GM19240 (cell line): ENCODE results near the gene SMURF1.
"Not testable (repeated sequence)": the region's sequence is repeated elsewhere in the genome, so short reads cannot be mapped to it uniquely, and the experiment has no call there.

Experiments
- DNase-seq: peaks from one replicate; pipeline ENCODE4 v3.0.0; 2011; ENCODE audit warnings: low spot score; ENCODE audit not compliant: insufficient read length

Gene SMURF1

DNA sequence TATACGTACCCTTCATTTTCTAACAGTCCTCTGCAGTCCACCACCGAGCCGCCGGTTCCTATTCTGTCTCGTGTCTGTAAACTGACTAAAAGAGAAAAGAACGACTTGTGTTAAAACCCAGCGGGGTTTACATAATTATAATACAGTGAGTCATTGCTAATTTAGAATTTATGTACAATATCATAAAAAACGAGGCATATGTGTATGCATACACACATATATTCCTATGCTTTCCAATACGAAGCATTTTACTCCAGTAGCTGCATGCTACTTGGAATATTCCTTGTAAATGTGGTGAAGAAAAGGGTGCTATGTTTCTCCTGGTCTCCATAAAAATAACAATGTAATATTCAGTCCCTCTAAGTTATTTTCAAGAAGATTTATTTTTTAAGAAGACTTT, 89.1 kb downstream of the SMURF1 start:
- DNase-seq, result no peak

DNA sequence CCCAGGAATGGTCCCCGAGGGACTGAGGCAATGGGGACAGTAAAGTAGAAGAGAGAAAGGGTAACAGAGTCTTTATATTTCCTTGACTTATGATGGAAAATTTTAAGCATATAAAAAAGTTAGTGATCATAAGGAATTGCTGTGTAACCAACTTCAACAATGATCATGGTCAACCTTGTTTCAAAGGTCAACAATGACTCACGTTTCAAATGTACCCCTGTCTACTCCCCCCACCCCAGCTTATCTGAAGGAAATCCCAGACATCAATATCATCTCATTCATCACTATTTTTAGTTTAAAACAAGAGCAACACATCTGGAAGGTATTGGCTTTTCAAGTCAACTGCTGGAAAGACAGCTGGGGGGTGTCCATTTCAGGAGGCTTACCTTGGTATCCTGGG, 92.9 kb downstream of the SMURF1 start:
- no peak for DNase-seq

DNA sequence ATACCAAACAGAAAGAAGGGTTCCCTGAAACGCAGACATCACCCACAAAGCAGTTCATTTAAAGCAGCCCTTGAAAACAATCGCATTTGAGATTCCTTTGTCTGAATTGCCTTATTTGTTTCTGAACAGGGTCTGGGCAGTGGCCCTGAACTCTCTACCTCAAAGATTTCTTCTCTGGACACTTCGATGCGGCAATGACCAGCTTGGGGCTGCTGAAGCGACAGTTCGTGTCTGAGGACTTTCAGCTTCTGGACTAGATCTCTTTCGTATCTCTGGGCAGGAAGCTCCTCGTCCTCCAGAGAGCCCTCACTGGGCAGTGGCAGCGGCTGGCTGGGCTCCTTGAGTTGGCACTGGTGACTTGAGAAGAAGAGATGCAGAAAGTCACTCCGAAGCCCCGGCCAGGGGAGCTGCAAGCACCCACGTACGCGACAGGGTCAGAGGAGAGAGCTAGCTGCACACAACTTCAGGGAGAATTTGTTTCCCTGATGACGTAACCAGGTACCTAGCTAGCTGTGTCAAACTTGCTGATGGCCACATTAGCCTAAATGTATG, 96.3 kb downstream of the SMURF1 start:
- no peak for DNase-seq

DNA sequence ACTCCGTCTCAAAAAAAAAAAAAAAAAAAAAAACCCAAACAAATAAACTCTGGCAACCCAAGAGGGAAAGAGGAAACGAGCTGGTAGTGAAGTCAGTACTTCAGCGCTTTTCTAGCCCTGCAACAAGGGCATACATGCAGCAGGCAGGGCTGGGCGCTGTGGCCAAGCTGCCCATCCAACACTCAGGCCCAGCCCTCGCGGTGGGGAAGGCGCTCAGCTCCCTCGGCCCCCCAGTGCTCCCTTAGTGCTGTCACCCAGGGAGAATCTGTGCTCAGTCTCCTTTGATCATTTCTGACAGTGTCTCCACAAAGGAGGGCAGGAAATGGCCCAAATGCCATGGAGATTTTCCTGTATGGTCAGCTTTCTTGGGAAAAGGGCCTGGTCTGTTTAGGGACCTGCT, 97.2 kb downstream of the SMURF1 start:
- DNase-seq, result no peak

DNA sequence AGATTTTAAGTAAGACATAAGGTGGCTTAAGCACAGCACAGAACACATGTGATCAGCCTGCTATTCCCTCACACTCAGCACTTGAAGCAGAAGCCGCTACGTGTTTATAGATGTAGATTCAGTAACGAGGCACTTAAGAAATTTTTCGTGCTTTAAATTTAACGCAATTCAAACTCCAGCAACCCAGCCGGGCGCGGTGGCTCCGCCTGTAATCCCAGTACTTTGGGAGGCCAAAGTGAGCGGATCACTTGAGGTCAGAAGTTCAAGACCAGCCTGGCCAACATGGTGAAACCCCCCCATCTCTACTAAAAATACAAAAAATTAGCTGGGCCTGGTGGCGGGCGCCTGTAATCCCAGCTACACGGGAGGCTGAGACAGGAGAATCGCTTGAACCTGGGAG, 97.6 kb downstream of the SMURF1 start:
- not testable (repeated sequence) for DNase-seq

DNA sequence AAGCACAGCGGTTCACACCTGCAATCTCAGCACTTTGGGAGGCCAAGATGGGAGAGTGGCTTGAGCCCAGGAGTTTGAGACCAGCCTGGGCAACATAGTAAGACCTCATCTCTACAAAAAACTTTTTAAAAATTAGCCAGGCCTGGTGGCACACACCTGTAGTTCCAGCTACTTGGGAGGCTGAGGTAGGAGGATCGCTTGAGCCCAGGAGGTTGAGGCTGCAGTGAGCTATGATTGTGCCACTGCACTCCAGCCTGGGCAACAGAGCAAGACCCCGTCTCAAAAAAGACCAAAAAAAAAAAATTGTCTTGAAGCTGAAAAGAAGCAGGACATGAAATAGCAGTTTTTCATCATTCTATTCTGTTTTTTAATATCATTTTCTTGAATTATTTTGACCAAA, 99.0 kb downstream of the SMURF1 start:
- DNase-seq, result not testable (repeated sequence)

DNA sequence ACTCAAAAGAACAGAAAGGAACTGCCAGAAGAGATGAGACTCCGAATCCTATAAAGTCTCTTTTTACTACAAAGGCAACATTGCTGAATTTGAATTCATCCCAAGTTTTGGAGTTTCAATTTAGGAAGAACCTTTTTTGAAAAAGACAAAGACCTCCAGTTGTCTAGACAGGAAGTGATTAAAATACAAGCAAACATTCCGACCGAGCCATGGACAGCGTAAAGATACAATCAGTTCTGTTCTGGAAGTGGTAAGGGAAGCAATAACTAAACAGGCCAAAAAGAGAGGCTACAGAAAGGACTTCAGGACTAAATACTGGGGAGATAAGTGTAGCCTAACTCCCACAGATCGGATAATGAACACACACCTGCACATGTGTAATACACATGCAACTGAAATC, 101.0 kb downstream of the SMURF1 start:
- no peak for DNase-seq

DNA sequence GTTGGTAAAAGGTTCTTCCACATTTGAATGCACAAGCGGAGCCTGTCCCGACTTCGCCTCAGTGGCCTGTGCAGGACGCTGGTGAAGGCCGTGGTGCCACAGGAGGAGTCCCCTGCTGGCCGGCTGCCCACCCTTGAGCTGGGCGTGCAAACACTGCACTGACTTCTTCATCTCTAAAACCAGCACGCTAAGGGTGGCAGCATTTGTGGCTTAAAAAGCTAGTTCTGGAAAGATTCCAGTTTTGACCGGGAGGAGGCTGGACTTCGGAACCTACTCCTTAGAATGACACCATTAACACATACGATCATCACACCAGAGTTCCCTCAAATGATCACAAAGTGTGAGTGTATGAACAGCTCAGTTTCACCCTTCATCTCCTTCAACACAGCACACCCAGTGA, 102.4 kb downstream of the SMURF1 start:
- no peak for DNase-seq

DNA sequence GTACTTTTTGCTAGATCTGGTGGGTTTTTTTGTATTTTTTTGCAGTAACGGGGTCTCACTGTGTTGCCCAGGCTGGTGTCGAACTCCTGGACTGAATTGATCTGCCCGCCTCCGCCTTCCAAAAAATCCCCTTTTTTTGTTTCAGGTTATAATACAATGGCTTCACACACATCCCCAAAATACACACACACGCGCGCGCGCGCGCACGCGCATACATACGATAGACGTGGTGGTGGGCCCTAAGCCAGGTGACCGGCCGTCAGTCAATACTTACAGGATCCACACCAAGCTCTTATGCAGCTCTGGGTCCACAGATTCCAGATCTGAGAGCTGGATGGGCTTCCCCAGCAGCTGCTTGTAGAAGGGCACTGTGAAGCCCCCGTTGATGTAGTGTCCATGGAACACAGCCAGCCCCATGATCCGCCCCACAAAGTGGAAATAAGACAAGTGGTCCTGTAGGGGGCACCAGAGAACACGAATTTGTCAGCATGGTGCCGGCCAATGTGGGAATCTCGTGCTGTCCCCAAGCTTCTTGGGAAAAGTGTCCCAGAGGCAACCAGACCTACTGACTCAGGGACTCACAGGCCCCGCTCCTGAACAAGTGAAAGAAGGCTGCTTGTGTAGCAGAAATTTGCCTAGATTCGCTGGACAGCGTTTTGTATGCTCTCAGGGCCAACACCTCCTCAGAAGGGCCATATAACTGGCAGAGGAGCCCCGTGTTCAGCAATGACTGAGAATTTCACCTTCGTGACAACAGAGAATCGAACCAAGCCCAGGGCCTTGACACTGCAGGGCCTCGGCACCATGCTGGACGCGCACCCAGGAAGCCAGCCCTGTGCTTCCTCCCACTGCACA, 103.6 kb downstream of the SMURF1 start:
- peak; percentile 41 for DNase-seq

DNA sequence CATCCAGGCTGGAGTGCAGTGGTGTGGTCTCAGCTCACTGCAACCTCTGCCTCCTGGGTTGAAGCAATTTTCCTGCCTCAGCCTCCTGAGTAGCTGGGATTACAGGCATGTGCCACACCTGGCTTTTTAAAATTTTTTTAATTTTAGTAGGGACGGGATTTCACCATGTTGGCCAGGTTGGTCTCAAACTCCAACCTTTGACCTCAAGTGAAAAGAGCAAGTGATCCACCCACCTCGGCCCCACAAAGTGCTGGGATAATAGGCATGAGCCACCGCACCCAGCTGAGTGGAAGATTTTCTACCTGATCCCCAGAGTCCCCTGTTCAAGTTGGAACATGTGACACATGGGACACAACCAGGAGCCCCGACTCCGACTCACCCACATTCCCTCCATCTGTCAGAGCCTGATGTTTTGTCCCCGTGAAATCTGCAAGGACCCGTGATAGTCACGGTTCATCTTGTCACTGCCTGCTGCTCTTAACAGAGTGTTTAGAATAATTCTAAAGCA, 104.5 kb downstream of the SMURF1 start:
- DNase-seq, result no peak

DNA sequence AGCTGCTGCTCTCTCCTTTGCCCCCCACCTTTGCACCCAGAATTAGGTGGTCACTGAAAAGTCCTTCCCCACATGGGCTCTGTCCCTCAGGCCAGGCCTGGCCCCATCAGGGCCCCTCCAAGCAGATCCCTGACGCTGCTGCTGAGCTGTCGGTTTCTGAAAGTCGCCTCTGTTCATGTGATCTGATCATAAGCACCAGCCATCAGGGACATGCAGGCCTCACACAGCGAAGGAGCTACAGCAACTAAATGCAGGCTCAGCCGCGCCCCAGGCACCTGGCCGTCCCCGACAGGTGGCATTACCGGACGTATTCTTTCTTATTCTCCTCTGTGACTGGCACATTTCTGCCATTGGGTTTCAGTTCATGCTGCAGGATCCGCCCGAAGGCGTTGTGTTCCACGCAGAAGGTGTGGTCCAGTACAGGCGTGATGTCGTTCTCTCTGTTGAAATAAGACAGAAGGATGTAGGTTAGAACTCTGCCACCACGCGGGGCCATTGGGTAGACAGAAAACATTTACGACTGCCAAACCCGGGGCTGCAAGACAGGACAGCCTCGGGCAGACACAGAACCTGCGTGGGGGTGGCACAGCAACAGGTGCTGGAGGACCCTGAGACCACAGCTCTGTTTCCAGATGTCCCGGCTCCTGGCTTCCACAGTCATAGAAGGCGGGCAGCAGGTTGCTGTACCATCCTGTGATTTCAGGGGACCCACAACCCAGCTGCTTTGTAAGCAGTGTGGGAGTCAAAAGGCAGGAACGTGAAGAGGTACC, 105.6 kb downstream of the SMURF1 start:
- DNase-seq, result no peak

DNA sequence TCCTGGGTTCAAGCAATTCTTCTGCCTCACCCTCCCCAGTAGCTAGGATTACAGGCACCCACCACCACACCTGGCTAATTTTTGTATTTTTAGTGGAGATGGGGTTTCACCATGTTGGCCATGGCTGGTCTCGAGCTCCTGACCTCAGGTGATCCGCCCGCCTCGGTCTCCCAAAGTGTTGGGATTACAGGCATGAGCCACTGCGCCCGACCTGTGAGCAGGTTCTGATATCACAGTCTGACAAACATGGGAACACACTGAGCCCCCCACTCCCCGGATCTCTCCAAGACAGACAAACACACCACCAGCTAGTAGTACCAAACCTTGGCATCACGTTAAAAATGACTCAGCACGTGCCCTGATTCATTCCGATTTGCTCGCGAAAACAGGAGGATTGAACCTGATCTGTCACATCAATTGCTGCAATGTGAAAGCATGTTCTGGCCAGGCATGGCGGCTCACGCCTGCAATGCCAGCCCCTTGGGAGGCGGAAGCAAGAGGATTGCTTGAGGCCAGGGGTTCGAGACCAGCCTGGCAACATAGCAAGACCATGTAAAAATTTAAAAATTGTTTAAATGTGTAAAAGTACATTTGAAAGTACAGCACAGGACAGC, 106.5 kb downstream of the SMURF1 start:
- DNase-seq, result no peak

DNA sequence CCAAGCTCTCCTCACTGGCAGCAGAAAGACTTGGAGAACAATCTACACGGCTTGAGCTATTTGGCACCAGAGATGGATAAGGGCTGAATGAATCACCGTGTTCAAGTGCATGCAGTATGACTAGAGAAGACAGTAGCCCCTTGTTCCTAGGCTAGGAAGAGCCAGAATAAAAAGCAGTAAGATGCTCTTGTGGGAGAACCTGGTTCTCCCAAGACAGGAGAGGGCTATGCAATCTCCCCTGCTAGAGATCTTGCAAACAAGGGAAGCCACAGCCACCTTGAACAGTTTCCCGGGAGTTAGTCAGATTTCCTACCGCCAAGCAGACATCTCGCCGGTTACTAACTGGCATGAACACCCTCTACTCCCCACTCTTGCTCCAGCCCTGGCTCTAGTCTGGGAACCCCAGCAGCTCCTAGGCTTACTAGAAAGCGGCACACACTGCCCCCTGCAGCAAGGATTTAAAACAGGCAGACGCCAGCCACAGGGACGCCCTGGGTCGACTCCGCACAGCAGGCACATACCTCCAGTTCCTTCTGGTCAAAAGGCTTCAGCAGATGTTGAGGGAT, 107.3 kb downstream of the SMURF1 start:
- DNase-seq, result no peak

DNA sequence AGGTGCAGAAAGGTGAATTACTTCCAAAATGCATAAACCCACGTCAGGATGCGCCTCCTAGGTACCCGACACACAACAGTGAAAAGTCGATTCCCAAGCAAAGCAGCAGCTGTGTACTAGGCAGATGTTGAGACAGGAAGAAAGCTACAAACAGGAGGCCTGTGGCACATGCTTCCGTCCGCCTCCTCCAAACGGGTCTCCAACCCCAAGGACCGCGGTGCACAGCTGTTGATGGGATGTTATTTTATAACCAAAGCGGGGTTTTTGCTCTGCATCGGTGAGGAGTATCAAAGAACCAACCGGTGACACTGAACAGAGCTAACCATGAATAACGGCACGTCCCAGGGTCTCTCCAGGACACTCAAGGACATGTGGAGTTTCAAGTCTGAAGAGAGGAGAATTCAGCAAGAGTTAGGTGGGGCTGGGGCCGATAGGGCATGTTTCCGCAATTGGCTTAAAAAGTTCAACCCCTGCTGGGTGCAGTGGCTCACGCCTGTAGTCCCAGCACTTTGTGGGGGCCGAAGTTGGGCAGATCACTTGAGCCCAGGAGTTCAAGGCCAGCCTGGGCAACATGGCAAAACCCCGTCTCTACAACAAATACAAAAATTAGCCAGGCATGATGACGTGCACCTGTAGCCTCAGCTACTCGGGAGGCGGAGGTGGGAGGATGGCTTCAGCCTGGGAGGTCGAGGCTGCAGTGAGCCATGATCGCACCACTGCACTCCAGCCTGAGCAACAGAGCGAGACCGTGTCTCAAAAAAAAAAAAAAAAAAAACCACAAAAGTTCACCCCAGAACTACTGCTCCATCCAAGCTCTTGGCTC, 108.0 kb downstream of the SMURF1 start:
- DNase-seq, result no peak

DNA sequence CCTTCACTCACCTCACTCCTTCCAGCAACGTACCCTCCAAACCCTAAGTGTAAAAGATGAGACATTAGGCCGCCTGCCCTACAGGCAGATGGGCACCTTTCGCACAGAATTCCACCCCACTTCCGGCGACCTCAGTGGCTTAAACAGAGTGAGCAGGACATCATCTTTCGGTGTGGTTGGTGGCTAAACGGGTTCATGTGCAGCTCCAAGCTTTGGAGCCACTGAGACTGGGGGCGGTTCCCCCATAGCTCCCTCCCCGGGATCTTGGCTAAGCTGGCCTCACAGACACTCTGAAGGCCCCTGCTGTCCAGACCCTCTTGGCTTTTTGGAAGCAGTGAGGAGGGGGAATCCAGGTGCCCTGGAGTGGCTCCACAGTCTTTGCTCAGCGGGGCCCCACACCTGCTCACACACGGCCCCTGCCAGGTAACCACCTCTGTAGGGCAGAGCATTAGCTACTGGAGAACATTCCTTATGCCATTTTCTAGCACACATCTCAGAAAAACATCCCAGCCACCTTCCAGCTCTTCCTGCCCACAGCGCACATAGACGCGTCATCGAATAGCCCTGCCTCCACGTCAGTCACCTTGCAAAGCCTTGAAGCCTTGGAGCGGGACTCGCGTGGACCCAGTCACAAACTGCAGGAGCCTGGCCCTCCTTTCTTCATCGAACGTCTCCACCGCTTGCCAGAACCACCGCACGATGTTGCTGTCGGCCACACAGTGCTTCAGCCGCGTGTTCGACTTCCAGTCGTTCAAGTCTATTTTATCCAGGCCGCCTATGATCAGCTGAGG, 108.8 kb downstream of the SMURF1 start:
- no peak for DNase-seq

DNA sequence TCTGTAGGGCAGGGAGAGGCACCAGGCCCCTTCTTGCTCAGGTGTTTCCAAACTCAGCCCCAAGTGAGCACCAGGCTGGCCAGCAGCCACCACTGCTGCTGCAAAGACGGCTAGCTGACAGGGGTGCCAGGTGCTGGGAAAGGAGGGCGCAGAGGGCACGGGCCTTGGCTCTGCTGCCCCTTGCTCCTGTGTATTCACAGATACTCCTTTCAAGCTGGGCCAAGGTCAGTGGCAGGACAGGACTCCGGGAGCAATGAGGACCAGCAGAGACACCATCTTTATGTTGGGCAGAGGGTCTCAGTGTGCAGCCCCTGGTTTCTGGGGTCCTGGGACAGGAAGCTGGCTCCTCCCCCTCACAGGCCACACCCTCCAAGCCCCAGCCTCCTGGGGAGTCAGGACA, 110.1 kb downstream of the SMURF1 start:
- no peak for DNase-seq

DNA sequence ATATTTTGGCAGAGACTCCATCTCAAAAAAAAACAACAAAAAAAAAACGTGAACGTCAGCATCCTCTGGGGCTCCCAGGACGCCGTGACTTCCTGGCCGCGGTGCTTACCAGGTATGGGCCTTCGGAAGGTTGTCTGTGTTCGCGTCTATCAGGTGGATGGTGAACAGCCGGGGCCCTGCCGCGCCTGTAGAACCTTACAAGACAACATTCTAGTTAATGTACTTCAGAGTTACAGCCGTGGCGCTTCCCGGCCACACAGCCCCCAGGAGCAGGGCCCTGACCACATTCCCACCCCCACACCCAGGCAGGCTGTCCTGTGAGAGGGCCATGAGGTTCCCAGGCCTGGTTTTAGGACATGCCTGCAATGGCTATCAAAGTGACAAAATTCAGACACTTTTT, 111.0 kb downstream of the SMURF1 start:
- DNase-seq, result no peak

DNA sequence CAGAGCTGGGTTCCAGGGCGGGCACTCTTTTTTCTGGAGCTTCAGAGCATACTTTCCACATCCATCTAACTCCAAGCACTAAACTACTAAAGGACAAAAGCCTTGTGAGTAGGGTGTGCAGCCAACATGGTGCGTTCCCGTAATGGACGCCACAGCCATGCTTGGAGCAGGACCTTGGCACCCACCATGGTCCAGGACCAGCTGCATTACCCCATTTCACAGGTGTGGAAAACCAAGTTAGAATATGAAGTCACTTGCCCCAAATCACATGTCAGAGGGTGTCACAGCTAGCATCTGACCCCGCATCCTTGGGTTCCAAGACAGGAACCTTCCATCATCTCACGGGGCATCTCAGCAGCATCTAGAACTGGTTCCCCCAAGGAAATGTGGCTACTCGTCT, 112.4 kb downstream of the SMURF1 start:
- DNase-seq, result no peak

DNA sequence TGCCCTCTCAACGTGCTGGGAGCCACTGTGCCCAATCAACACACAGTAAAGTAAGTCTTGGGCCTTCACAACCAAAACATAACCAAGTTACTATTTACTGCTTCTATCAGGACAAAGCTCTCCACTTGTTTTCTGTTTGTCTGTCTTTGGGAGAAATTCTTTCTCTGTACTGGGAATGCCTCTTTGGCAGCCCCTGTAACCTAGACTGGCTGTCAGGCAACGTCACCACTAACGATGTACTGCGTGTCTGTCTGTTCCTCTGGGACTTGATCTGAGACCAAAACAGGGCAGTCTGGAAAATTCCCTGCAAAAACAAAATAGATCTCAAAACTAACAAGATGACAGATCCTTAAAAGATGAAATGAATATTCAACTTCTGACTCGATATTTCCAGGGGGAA, 113.0 kb downstream of the SMURF1 start:
- DNase-seq, result no peak

DNA sequence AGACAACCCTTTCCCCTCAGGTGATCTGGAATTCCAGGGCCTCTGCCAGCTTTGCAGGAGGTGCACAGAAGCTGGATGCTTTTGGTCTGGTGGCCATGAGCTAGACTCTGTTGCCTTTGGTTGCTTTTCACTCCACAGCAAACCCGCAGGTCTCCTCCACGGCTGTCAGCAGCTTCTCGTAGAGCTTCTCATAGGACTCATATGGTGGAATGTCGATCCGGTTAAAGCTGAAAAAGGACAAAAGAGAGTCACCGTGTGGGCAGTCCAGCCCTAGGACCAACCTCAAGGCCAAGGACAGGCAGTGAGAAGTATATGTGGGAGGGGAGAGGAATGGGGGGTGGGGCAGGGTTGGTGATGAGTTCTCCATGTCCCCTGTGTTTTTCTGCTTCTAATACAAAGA, 113.5 kb downstream of the SMURF1 start:
- no peak for DNase-seq
